Stimulated activated CD4-positive, alpha-beta T cell treated with anti-CD3 and anti-CD28 coated beads, Interleukin-15, amount 100 ng/mL, for 48 hours (primary cell): ENCODE results near the gene NIN.
"Not testable (repeated sequence)": the region's sequence is repeated elsewhere in the genome, so short reads cannot be mapped to it uniquely, and the experiment has no call there.

Experiments used
- DNase-seq, 2 donors: peaks; one replicate each; pipeline ENCODE4 v3.0.0-alpha.2; 2020; ENCODE audit warnings: low read depth in 2 of 2

NIN gene

DNA sequence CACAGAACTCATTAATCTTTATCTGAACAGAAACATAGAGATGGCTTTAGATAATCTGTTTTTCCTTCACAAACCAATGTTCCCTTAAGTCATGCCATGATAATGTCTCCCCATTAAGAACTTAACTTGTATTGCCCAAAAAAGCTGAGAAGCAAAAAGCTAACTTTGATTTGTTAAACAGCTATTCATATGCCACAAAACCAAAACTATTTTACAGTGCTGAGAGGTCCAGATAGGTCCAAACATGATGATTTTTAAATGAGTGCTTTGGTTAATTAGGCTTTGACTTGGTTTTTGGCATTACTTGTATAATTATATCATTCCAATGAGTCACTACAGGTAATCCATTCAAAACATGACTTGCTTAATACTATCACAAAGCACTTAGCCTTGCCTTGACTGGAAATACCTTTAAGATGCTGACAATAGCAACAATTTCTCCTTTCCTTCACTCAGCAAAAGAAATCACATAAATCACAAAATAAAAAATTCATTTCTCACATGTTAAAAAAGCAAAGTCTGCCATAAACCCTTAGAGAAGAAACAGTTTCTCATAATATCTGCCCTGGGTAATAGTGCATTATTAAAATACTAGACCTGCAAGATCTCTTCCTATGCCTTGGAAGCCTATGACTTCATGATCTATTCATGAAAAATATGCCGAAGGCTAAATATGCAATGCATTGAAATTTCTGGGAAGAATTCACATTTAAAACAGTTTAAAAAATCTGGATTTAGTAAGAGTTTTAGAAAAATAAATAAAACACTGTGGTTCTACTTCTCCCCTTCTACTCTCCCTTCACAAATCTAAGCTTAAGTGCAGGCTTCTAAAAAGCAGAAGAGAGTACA is 110.8 kb downstream of the NIN start:
- no peak for DNase-seq

DNA sequence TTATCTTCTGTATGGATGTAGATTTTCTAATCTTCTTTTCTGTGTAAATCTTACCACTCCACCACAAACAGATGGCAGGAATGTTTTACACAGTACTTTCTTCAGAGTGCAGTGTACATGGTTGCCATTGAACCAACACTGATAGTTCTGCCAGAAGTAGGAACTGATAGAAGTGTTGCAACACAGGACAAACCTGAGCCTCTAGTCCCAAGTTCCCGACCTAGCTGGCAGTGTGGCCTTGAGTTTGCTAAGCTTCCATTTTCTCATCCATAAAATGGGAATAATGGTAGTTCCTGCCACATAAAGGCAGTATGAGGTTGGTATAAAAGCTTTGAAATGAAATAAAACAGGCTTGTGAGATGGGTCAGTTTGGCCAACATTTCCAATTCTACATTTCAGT is 112.0 kb downstream of the NIN start:
- DNase-seq, result no peak

DNA sequence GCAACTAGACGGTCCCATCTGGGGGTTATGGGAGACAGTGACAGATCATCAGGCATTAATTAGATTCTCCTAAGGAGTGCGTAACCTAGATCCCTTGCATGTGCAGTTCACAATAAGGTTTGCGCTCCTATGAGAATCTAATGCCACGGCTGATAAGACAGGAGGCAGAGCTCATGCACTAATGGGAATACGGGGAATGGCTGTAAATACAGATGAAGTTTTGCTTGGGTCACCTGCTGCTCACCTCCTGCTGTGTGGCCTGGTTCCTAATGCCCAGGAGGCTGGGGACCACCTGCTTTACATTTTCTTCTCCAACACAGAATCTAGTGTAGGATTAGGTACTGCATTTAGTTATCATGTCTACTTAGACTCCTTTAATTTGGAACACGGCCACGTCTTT is 113.2 kb downstream of the NIN start:
- no peak for DNase-seq

DNA sequence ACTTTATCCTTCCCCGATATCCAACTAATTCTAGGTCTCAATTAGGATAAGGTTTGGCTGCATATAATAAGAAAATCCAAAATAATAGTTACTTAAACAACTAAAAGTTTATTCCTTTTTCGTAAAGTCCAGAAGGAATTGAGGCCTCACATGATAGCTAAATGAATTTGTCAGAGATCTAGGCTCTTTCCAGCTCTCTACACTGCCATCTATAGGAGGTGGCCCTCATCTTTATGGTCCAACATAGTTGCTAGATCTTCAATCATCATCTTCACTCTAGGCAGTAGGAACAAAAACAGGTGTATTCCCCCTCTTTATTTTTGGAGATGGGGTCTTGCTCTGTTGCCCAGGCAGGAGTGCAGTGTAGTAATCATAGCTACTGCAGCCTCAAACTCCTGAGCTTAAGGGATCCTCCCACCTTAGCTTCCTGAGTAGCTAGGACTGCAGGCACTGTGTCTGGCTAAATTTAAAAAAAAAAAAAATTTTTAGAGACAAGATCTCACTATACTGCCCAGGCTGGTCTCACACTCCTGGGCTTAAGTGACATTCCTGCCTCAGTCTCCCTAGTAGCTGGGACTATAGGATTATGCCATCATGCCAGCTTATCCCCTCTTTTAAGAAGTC is 116.4 kb downstream of the NIN start:
- no peak for DNase-seq

DNA sequence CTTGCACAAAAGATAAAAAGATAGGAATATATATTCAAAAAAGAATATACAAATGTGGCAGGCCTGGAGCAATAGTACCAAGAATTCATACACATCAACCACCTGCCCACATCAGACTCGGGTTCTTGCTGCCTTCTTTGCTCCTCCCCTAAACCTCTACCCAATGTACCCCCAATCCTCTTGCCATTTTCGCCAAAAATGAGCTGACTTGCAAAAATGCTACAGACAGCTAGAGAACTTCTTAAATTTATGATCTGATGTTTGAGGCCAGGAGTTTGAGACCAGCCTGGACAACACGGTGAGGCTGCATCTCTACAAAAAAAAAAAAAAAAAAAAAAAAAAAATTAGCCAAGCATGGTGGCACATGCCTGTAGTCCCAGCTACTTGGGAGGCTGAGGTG is 119.9 kb downstream of the NIN start:
- no peak for DNase-seq

DNA sequence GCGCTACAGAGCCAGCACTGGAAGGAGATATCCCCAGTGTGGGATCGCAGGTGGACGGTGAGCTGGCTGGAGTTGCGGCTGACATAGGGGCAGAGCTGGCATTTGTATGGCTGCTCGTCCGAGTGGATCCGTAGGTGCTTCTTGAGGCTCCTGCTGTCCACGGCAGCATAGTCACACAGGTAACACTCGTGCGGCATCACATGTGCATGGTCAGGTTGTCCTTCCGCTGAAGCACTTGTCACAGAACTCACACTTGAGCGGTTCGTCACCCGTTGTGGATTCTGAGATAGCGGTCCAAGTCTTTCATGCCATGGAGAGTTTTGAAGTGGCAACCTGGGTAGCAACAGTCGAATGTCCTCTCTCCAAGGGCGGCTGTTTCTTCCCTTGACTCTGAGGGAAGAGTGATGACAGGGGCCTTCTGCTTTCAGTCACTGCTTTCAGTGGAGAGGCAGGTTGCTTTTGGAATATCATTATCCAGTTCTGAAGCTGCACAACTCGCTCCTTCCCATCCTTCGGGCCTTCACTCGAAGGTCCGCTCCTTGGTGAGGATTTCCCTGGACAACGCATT is 125.9 kb downstream of the NIN start:
- DNase-seq, result no peak

DNA sequence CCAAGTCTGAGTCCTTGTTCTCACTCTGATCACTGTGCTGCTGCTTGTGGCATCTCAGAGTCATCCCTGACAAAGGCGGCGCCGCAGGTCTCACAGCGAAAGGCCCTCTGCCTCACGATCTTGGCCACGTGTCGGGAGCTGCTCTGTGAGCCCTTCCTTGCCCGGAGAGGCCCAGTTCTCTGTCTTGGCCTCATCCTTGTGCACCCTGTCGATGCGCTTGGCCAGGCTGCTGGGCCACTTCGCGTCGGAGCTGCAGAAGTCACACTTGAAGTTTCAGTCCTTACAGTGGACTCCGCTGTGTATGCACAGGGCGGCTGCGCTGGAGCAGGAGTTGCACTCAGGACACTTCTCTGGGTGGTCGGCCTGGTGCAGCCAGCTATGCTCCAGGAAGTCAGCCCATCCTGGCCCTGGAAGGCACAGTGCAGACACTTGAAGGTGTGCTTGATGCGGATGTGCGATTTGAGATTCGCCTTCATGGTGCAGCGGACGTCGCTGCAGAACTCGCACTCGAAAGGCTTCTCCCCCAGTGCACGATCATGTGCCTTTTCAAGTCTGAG is 126.4 kb downstream of the NIN start:
- no peak for DNase-seq

DNA sequence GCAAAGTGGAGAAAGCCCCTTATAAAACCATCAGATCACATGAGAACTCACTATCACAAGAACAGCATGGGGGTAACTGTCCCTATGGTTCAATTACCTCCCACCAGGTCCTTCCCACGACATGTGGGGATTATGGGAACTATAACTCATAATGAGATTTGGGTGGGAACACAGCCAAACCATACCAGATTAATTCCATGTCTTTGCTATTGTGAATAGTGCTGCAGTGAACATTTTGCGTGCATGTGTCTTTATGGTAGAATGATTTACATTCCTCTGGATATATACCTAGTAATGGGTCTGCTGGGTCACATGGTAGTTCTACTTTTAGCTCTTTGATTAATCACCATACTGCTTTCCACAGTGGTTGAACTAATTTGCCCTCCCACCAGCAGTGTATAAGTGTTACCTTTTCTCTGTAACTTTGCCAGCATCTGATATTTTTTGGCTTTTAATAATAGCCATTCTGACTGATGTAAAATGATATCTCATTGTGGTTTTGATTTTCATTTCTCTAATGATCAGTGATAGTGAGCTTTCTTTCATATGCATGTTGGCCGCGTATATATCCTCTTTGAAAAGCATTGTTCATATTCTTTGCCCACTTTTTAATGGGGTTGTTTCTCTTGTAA is 133.2 kb downstream of the NIN start:
- no peak for DNase-seq

DNA sequence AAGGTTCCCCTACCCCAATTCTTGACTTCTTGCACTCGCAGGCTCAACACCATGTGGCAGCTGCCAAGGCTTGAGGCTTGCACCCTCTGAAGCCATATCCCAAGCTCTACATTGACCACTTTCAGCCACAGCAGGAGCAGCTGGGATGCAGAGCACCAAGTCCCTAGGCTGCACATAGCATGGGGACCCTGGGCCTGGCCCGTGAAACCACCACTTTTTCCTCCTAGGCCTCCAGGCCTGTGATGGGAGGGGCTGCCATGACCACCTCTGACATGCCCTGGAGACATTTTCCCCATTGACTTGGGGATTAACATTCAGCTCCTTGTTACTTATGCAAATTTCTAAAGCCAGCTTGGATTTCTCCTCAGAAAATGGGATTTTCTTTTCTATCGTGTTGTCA is 136.7 kb downstream of the NIN start:
- DNase-seq, result not testable (repeated sequence)

DNA sequence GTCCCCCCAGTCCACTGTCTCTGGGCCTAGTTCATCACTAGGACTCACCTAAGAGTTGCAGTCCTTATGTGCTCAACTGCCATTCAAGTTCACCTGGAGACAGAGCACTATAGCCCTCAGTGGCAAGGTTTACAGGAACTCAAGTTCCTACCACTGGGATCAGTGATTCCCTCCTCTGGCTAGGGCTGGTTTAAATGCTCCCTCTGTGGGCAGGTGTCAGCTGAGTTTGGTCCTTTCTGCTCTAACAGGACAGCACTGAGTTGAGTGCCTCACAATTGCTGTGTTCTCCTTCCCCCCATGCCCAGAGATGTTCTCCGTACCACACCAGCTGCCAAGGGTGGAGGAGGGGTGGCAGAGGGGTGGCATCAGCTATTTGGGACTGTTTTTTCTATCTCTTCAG is 142.1 kb downstream of the NIN start:
- no peak for DNase-seq

DNA sequence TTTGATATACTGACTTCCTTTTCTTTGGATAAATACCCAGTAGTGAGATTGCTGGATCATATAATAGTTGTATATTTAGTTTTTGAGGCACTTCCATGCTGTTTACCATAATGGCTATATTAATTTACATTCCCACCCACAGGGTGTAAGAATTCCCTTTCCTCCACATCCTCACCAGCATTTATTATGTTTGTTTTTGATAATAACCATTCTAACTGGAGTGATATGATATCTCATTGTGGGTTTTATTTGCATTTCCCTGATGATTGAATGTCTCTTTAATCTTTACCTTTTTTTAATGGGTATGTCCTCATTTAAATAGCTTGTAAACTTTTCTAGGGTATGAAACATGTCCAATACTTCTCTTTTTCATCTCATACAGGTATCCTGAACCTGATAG is 151.3 kb downstream of the NIN start:
- no peak for DNase-seq

DNA sequence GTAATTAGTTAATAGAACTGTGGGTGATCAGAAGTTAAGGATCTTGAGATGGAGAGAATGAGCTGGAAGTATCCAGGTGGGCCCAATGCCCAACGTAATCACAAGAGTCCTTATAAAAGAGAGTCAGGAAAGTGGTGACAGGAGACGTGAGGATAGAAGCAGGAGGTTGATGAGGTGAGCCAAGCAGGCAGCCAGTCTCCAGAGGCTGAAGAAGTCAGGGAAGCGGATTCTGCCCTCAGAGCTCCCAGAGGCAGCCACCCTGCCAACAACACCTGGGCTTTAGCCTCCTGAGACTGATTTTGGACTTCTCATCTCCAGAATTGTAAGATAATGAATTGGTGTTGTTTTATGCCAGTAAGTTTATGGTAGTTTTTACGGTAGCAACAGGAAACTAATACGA is 152.8 kb downstream of the NIN start:
- no peak for DNase-seq

DNA sequence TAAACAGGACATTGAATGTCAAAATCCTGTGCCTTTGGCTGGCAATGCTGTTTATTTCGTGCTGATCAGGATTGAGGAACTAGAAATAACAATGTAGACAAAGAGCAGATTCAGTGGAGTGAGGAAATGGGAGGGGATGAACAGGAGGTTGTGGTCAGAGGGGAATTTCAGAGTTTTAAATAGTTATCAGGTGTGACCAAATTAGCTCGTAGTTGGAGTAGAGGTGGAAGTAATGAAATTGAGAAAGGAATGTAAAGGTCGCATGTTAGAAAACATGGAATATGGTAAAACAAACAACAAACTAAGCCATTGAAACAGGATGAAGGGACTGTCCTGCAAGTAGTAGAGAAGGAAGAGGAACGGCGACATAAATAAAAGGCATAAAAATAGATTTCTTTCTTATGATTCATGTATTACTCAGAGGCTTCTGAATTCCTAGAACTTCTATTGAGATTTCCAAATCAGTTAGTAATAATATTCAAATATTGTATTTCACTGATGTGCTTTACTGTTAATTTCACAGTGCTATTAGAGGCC is 153.4 kb downstream of the NIN start:
- DNase-seq, result no peak

DNA sequence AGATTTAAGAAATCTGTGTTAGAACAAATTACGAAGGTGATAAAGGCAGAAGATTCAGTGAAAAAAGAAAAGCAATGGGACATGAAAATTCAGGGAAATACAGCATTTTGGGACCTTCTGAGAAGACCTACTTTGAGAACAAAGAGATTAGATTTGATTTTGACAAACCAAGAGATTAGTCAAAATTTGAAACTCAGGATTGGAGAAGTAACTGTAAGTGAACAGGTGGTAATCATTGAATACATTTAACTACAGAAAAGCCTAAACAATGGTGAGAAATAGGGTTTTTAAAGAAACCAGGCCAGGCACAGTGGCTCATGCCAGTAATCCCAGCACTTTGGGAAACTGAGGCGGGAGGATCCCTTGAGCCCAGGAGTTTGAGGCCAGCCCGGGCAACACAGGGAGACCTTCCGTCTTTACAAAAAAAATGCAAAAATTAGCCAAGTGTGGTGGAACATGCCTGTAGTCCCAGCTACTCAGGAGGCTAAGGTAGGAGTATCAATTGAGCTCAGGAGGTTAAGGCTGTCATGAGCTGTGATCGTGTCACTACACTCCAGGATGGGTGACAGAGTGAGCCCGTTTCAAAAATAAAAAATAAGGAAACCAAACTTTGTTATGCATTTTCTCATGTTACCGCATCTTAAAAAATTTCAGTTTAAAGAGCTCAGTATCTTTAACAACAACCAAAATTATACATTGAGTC is 154.0 kb downstream of the NIN start:
- DNase-seq, result no peak

DNA sequence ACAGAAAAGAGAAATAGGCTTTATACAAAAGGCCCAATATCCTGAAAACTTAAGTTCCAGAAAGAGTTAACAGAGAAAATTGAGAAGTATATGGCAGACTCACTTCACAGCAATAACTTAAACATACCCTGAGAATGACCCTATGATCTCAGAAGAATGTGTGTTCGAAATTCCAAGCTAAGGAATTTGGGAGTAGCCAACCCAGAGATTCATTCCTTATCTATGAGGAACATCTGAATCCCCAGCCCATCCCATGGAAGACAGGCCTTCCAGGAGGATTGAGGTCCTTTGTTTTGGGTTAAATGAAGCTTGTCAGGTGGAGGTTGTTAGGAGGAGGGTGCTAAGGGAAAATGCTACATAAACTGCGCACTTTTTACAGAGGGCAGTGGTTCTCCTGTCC is 155.4 kb downstream of the NIN start:
- DNase-seq, result no peak

DNA sequence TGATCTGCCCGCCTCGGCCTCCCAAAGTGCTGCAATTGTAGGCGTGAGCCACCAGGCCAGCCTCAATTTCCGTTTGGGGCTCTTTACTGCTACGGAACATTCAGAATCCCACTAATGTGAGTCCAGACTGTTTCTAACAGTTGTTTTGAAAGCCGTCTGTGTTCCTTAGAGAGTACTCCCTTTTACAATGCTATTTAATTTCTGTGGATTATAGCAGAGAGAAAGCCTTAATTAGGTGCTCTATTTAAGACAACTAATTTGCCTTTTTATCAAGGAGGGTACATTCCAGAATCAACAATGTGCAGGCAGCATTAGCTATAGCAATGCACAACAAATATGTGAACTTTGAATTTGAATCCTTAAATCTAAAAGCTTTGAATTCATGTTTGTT is 160.1 kb downstream of the NIN start:
- no peak for DNase-seq

DNA sequence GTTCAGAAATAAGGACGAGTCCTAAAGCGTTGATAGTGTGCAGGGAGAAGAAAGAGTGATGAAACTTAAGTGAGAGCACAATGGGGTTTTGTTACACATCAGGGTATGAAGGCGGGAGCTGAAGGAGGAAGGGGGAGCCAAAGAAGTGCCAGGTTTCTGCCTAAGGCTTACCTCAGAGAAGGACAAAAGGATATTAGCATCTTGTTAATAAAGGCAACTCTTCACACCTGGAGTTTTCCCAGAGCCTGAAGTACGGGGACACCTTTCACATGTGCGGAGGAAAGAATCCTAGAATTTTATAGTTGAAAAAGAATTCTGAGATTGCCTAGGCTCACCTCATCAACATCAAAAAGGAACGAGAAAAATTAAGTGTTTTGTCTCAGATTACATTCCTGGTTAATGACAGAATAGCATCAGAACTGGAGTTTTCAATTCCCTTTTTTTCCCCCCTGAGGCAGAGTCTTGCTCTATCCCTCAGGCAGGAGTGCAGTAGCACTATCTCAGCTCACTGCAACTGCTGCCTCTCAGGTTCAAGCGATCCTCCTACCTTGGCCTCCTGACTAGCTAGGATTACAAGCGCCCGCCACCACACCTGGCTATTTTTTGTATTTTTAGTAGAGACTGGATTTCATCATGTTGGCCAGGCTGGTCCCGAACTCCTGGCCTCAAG is 160.6 kb downstream of the NIN start:
- no peak for DNase-seq
